Esophagus muscularis mucosa (tissue), 4 donors: ENCODE measurements around the gene ZNF223. TPM values are rescaled to one million over a fixed set of nuclear protein-coding genes. Genes with fewer than 3 reads are reported as not detected.

Source experiments
- DNase-seq: peaks from one replicate; pipeline ENCODE4 v3.0.0-alpha.2; 2017; ENCODE audit errors: extremely low spot score
- H3K27ac ChIP-seq, 4 donors: fragments of 200-600 bp; sonication (generic); replicated peaks in 1 of 4; 1 replicate in 3 of 4; 2 replicates in 1 of 4; pipeline ENCODE4 v1.5.1; 2016 to 2019; ENCODE audit warnings: mild to moderate bottlenecking in 1 of 4
- H3K27me3 ChIP-seq, 4 donors: fragments of 200-600 bp; sonication (generic); one replicate each; pipeline versions ENCODE4 v1.5.1 to v1.6.0; 2016 to 2019
- H3K36me3 ChIP-seq, 4 donors: fragments of 200-600 bp; sonication (generic); one replicate each; pipeline ENCODE4 v1.5.1; 2016 to 2019
- H3K4me1 ChIP-seq, 4 donors: fragments of 200-600 bp; sonication (generic); one replicate each; pipeline ENCODE4 v1.5.1; 2016 to 2019
- H3K4me3 ChIP-seq, 4 donors: fragments of 200-600 bp; sonication (generic); 1 replicate in 2 of 4; 2 replicates in 2 of 4; pipeline ENCODE4 v1.5.1; 2016 to 2019; ENCODE audit warnings: mild to moderate bottlenecking in 4 of 4, moderate library complexity in 1 of 4
- H3K9me3 ChIP-seq, 4 donors: fragments of 200-600 bp; sonication (generic); 1 replicate in 3 of 4; 2 replicates in 1 of 4; pipeline ENCODE4 v1.5.1; 2016 to 2019
- CTCF ChIP-seq, 3 experiments: fragments of 200-600 bp in 2 of 3; fragments of 450-650 bp in 1 of 3; sonication (generic) in 2 of 3; IDR thresholded peaks; one replicate each; pipeline ENCODE4 v1.5.1; 2017 to 2019; ENCODE audit warnings: antibody characterized with exemption in 3 of 3, mild to moderate bottlenecking in 2 of 3, moderate library complexity in 1 of 3
- EP300 ChIP-seq: sonication (generic); formaldehyde crosslinking; IDR thresholded peaks from one replicate; pipeline ENCODE4 v1.6.1; 2017; ENCODE audit warnings: antibody characterized with exemption
- POLR2A ChIP-seq: fragments of 450-650 bp; IDR thresholded peaks from one replicate; pipeline ENCODE4 v1.6.1; 2017; ENCODE audit warnings: antibody characterized with exemption, moderate library complexity, mild to moderate bottlenecking, low read depth
- POLR2AphosphoS5 ChIP-seq, 2 donors: sonication (generic); formaldehyde crosslinking; IDR thresholded peaks; one replicate each; pipeline ENCODE4 v1.6.1; 2017; ENCODE audit warnings: antibody characterized with exemption in 2 of 2
- WGBS: methylation state at CpG from one replicate; pipeline ENCODE4 v1.1.5; 2018; 5-methylcytosine and 5-hydroxymethylcytosine counted together
- intact Hi-C: fragments of 100-400 bp; cut with DNase I; formaldehyde crosslinking; loops from one replicate; pipeline ENCODE4 v1.15.1; 2023
- total RNA-seq, 4 donors: library from RNA; depleted of rRNA; stranded (reverse); fragments of >200 nt; gene quantifications; one replicate each; pipeline versions ENCODE4 v1.1.0 to v1.2.1, GENCODE V29; 2016

The ZNF223 gene
- total RNA-seq, 4 donors from 2014 or later: 0.83 to 2.6 (median 2.5) TPM

- Histone ChIP-seq H3K27ac (no peak overlapping the region), H3K27me3 (no peaks in the 10 kb centered on the region), H3K9me3 (peaks cover 0 to 46% (median 20%) of the 10 kb centered on the region in 4 donors), H3K36me3 (peaks cover 41 to 95% (median 77%) of the 10 kb centered on the region in 4 donors), H3K4me3 (no peak overlapping the region), H3K4me1 (no peaks in the 10 kb centered on the region)
- TF ChIP-seq EP300 (no peak), POLR2A (no peak), CTCF (IDR thresholded peaks at IDR 0.05) (no peak)
- intact Hi-C loops: no loop called here
- DNase-seq: no peak
- WGBS: 88% methylated on average over 1 of the region's 1 CpG
These were observed 9.2 kb downstream of the ZNF223 start for GRCh38 chr19:44061038-44061437.

GRCh38 chr19:44066305-44066704 lies 14.5 kb downstream of the ZNF223 start:
- intact Hi-C loops: no loop called here
- TF ChIP-seq POLR2AphosphoS5 (IDR thresholded peaks at IDR 0.05) (no peak), CTCF (IDR thresholded peaks at IDR 0.05) (no peak), POLR2A (no peak), EP300 (no peak)
- no peaks in the 10 kb centered on the region for H3K27me3 ChIP-seq
- no peak overlapping the region for H3K27ac ChIP-seq
- DNase-seq: no peak
- 77% methylated on average over 3 of the region's 3 CpGs for whole genome bisulfite sequencing
- H3K4me1 ChIP-seq: peaks cover 0 to 3% (median 1%) of the 10 kb centered on the region in 4 donors
- H3K4me3 ChIP-seq: no peak overlapping the region
- H3K36me3 ChIP-seq: peaks cover 29 to 68% (median 58%) of the 10 kb centered on the region in 4 donors
- H3K9me3 ChIP-seq: peaks cover 0 to 66% (median 38%) of the 10 kb centered on the region in 4 donors

GRCh38 chr19:44069415-44069814 lies 17.6 kb downstream of the ZNF223 start:
- WGBS: 100% methylated on average over 1 of the region's 1 CpG
- intact Hi-C loops: no loop called here
- Histone ChIP-seq H3K9me3 (peaks cover 0 to 51% (median 33%) of the 10 kb centered on the region in 4 donors), H3K27ac (no peak overlapping the region), H3K36me3 (peaks cover 10 to 37% (median 28%) of the 10 kb centered on the region in 4 donors), H3K4me1 (peaks cover 13 to 20% (median 16%) of the 10 kb centered on the region in 4 donors), H3K4me3 (no peak overlapping the region), H3K27me3 (no peaks in the 10 kb centered on the region)
- TF ChIP-seq CTCF (IDR thresholded peaks at IDR 0.05) (no peak), POLR2A (no peak), POLR2AphosphoS5 (IDR thresholded peaks at IDR 0.05) (no peak), EP300 (no peak)
- no peak for DNase-seq

- no peaks in the 10 kb centered on the region for H3K27me3 ChIP-seq
- H3K4me1 ChIP-seq: peaks cover 13 to 20% (median 16%) of the 10 kb centered on the region in 4 donors
- under 1% methylated on average over 40 of the region's 40 CpGs for WGBS
- peak within 1 kb of the TSS; percentile 53 to 70 (median 66) for H3K27ac ChIP-seq
- peak; percentile 73 to 87 for TF ChIP-seq POLR2AphosphoS5 (IDR thresholded peaks at IDR 0.05)
- no peak for TF ChIP-seq EP300
- no peak for TF ChIP-seq CTCF (IDR thresholded peaks at IDR 0.05)
- no peak for TF ChIP-seq POLR2A
- DNase-seq: peak; percentile 96
- peaks cover 0 to 26% (median 13%) of the 10 kb centered on the region in 4 donors for H3K9me3 ChIP-seq
- H3K4me3 ChIP-seq: peak within 1 kb of the TSS; percentile 54 to 75 (median 74)
- intact Hi-C loops: loop anchor here (2.0 to 5.0 kb wide), 2 partner anchors 23 to 40 kb away; partner anchors contain the start of genes ZNF224 and ZNF225
- H3K36me3 ChIP-seq: peaks cover 0 to 17% (median 11%) of the 10 kb centered on the region in 4 donors
These were observed 20.1 kb downstream of the ZNF223 start, which contains the start of gene ZNF284 for GRCh38 chr19:44071824-44072542. TSS of gene ZNF284 (plus strand) at chr19:44072159. CDS start at chr19:44076390, 4,231 bp downstream.
